AG04450 (cell line): ENCODE data around the gene APEH. TPM values are rescaled to one million over a fixed set of nuclear protein-coding genes. Genes with fewer than 3 reads are reported as not detected.
A peak's percentile ranks its signal among the peaks of the same experiment; 100 is the strongest.
"Not testable (repeated sequence)": the region's sequence is repeated elsewhere in the genome, so short reads cannot be mapped to it uniquely, and the experiment has no call there.

ENCODE experiments used
- CTCF ChIA-PET: fragments of 300-600, 350-600 bp; formaldehyde crosslinking; extraction: SDS; loops from one replicate; lab custom pipeline; 2022; ENCODE audit warnings: antibody characterized with exemption, inconsistent platforms; lab: Charles Lee
- POLR2A ChIA-PET: fragments of 350-600 bp; formaldehyde crosslinking; extraction: SDS; loops from one replicate; lab custom pipeline; 2021; ENCODE audit warnings: antibody characterized with exemption, inconsistent platforms; lab: Yijun Ruan, JAX
- DNase-seq: peaks from one replicate; pipeline ENCODE4 v3.0.0-alpha.2; 2011; ENCODE audit warnings: low read depth, low spot score
- H3K27ac ChIP-seq: one replicate; pipeline ENCODE4 v1.5.1; 2012; ENCODE audit warnings: low read depth, low read length, control low read depth
- H3K27me3 ChIP-seq: one replicate; pipeline ENCODE4 v1.6.0; 2012; ENCODE audit warnings: low read length; ENCODE audit not compliant: control insufficient read depth, insufficient read depth
- H3K4me3 ChIP-seq: 2 replicates; pipeline ENCODE4 v1.5.1; 2011; ENCODE audit warnings: mild to moderate bottlenecking, low read depth, low read length, control low read depth
- H3K9me3 ChIP-seq: 2 replicates; pipeline ENCODE4 v1.5.1; 2012; ENCODE audit warnings: low read length; ENCODE audit not compliant: control insufficient read depth, insufficient read depth
- polyA plus RNA-seq: library from polyadenylated mRNA; depleted of rRNA; stranded (reverse); fragments of >200 nt; gene quantifications from 2 replicates; pipeline ENCODE4 v1.2.3, GENCODE V29; 2011
- TF ChIP-seq, protein P1 (sequence below): IDR thresholded peaks from 2 replicates; pipeline ENCODE4 v1.5.1; 2011; ENCODE audit warnings: low read depth, low read length, control low read depth, inconsistent platforms

The APEH gene
- polyA plus RNA-seq, 1 experiment: 85.3 TPM

DNA sequence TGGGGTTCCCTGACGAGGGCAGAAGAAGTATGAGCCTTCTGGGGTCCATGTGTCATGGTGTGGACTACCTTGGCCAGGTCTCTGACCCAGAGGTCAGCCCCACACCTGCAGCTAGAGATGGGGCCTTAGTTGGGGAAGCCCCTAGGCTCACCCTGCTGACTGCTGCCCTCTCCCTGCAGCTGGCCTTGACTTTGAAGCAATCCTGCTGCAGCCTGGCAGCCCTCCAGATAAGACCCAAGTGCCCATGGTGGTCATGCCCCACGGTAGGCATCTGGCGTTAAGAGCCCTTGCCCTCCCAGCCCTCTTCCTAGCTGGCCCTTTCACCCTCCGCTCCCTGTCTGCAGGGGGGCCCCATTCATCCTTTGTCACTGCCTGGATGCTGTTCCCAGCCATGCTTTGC lies 7.4 kb downstream of the APEH start:
- Histone ChIP-seq H3K9me3 (no peaks in the 10 kb centered on the region), H3K27me3 (no peaks in the 10 kb centered on the region), H3K27ac (no peak overlapping the region), H3K4me3 (no peak overlapping the region)
- POLR2A ChIA-PET: no interaction called here
- TF ChIP-seq, protein P1, sequence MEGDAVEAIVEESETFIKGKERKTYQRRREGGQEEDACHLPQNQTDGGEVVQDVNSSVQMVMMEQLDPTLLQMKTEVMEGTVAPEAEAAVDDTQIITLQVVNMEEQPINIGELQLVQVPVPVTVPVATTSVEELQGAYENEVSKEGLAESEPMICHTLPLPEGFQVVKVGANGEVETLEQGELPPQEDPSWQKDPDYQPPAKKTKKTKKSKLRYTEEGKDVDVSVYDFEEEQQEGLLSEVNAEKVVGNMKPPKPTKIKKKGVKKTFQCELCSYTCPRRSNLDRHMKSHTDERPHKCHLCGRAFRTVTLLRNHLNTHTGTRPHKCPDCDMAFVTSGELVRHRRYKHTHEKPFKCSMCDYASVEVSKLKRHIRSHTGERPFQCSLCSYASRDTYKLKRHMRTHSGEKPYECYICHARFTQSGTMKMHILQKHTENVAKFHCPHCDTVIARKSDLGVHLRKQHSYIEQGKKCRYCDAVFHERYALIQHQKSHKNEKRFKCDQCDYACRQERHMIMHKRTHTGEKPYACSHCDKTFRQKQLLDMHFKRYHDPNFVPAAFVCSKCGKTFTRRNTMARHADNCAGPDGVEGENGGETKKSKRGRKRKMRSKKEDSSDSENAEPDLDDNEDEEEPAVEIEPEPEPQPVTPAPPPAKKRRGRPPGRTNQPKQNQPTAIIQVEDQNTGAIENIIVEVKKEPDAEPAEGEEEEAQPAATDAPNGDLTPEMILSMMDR: no peak
- CTCF ChIA-PET: no interaction called here
- DNase-seq: no peak

DNA sequence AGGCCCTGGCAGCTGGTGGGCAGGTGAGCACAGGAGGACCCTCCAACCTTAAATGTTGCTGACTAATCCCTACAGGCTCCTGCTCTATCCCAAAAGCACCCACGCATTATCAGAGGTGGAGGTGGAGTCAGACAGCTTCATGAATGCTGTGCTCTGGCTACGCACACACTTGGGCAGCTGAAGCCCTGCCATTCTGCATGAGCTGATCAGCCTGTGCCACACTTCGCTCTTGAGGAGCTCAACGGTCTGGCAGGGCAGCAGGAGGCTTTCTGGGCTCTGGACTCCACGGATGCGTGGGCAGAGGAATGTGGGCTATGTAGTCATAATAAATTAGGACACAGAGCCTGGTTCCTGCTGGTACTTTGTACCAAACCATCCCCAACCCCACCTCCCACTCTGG lies 9.0 kb downstream of the APEH start:
- TF ChIP-seq, protein P1: no peak
- DNase-seq: no peak
- POLR2A ChIA-PET: no interaction called here
- H3K27me3 ChIP-seq: no peaks in the 10 kb centered on the region
- no peak overlapping the region for H3K27ac ChIP-seq
- CTCF ChIA-PET: no interaction called here
- no peak overlapping the region for H3K4me3 ChIP-seq
- no peaks in the 10 kb centered on the region for H3K9me3 ChIP-seq

DNA sequence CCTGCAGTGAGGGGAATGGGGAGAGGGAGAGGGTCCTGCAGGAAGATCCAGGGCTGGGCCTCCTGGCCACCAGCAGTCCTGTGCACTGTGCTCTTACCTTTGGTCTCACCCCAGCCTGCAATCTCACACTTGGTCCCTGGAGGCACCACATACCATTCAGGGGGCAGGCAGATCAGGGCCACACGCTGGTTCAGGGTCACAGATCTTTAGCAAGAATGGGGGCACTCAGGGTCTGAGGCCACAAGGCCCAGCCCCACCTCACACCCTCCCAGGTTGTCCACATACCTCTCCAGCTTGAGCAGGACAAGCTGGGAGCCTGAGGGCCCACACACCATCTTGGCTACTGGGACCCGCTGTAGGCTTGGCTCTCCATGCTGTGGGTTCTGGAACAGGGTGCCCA lies 10.3 kb downstream of the APEH start:
- H3K27ac ChIP-seq, CTCF ChIA-PET, H3K4me3 ChIP-seq, POLR2A ChIA-PET, H3K9me3 ChIP-seq, DNase-seq, H3K27me3 ChIP-seq: not testable (repeated sequence)

DNA sequence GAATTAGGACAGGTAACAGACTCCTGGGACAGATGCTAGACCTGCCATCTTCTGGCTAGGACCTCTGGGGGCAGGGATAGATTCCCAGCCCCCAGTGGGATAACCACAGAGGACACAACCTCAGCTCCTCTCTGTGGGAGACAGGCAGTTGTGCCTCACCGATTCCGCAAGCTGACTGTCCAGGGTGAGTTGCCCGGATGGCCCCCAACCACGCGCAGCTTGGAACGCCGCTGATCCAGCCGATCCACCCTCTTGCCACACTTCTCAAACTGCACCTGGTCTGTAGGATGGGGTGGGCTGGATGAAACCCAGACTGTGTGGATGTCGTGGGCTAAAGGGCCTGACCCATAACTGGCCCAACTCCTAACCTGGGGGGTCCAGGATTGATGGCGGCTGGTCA lies 11.0 kb downstream of the APEH start:
- H3K27me3 ChIP-seq, H3K27ac ChIP-seq, H3K9me3 ChIP-seq, POLR2A ChIA-PET, H3K4me3 ChIP-seq, DNase-seq, CTCF ChIA-PET: not testable (repeated sequence)

DNA sequence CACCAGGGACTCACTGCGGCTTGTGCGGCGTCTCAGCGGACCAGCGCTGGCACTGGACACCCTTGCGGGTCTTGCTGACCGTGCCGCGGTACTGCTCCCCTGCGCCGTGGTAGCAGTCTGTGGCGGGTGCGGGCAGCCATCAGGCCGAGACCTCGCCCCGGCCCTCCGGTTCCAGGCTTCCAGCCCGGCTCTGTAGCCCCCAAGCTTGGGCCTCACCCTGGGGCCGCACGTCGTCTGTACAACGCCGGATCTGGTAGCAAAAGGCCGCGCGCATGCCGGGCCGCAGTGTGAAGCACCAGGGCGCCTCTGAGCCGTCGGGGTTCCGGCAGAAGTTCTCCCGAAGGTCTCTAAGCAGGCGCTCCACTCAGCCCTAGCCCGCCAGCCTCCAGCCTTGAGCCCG lies 11.7 kb downstream of the APEH start:
- CTCF ChIA-PET, POLR2A ChIA-PET, DNase-seq: not testable (repeated sequence)

DNA sequence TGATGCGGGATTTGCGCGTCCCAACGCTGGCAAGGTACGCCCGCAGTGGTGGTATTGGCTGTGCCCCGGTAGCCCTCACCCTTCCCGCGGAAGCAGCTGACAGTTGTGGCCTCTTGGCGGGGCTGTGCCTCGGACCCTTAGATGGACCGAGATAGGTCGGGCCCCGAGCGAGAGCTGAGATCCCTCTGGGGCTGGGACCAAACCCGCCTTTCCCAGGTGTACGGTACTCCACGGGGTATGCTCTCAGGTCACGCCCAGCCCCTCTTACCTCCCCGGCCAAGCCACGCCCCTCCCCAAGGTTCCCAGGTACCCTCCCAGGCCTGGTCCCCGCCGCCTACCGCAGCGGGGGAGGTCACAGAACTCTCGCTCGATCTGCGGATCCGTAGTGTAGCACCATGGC lies 12.2 kb downstream of the APEH start:
- H3K9me3 ChIP-seq, DNase-seq, POLR2A ChIA-PET, H3K27ac ChIP-seq, H3K27me3 ChIP-seq, CTCF ChIA-PET: not testable (repeated sequence)
- H3K4me3 ChIP-seq: peak overlapping the region; percentile 39

More for the DNA sequence above, 11.7 kb downstream of the APEH start:
- not testable (repeated sequence) for H3K4me3 ChIP-seq, H3K9me3 ChIP-seq, H3K27ac ChIP-seq, H3K27me3 ChIP-seq

DNA sequence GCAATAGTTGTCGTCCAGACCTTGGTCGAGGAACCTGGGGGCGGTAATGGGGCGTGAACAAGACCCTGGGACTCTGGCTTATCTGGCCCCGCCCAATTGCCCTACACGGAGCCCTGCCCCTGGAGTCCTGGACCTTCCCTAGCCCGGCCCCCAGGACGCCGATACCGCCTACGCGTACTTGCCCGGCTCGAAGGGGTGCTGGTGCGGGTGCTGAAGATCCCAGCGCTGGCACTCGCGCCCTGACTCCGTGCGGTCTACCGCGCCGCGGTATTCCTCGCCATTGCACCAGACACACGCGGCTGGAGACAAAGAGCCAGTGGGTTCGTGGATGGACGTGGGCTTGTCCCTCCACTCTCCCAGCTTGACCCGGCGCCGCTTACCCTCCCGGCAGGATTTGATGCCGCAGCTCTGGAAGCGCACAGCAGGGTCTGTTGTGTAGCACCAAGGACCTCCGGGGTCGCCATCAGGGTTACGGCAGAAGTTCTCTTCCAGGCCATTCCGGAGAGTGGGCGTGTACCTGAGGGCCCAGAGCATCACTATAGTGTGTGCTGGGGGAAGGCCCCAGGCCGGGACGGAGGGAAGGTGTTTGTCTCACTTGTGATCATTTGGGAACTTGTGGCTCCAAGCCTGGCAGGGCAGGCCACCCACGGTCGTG lies 12.7 kb downstream of the APEH start:
- H3K27me3 ChIP-seq, DNase-seq, H3K9me3 ChIP-seq, CTCF ChIA-PET, POLR2A ChIA-PET, H3K27ac ChIP-seq: not testable (repeated sequence)
- peak overlapping the region; percentile 39 for H3K4me3 ChIP-seq

DNA sequence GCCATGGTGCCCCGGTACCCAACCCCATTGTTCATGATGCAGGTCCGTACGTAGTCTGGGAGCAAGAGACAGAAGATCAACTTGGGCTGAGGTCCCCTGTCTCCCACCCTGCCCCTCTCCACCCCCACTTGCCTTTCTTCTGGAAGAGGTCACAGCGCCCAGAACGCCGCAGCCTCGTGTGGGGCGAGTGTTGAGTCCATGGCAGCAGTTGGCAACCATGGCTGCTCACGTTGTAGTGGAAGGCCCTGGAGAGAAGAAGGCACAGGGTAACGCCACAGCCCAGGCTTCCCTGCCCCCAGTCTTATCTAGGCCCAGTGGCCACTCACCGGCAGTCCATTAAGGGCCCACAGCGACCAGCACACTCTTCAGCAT lies 13.3 kb downstream of the APEH start:
- CTCF ChIA-PET: not testable (repeated sequence)

DNA sequence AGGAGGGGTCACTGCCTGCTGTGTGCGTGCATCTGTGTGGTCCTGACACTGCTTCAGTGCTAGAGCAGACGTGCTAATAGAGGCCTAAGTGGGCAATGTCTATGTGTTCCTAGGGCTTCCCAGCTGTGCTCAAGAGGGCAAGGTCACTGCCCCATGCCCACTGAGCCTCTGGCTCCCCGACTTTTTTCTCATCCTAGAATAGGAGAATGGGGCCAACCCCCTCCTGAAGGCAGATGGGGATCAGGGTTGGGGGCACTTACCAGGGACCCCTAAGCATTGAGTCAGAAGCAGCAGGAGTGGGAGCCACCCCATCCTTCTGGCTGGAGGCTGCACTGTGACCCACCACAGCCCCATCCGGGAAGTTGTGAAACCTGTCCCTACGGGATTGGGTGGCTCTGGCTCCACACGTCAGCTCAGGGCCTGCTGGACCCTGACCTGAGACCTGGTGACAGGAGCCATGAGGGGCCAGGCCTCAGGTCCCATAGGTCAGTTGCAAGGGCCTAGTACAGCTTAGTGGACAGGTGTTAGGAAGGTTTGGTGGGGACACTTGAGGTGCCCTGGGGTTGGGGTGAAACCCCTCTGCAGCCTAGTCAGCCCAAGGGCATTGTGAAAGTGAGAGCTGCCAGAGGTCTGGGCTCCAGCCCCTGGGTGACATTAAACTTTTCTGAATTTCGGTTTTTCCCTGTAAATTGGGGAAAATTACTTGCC lies 14.3 kb downstream of the APEH start:
- peak overlapping the region; percentile 95 for H3K4me3 ChIP-seq
- CTCF ChIA-PET, H3K9me3 ChIP-seq, DNase-seq, H3K27ac ChIP-seq, POLR2A ChIA-PET, H3K27me3 ChIP-seq: not testable (repeated sequence)

More for the DNA sequence above, 13.3 kb downstream of the APEH start:
- H3K27ac ChIP-seq, H3K9me3 ChIP-seq, POLR2A ChIA-PET, H3K27me3 ChIP-seq, DNase-seq, H3K4me3 ChIP-seq: not testable (repeated sequence)
